C4-2B (cell line): ENCODE data around the gene DUSP14.

Source experiments
- ZFX ChIP-seq: fragments of 450-650 bp; IDR thresholded peaks from 2 replicates; pipeline ENCODE4 v1.6.1; 2017
- TF ChIP-seq, protein P1 (sequence below): fragments of 450-650 bp; conservative IDR thresholded peaks from 2 replicates; pipeline ENCODE4 v1.5.1; 2017; ENCODE audit warnings: mild to moderate bottlenecking

DNA sequence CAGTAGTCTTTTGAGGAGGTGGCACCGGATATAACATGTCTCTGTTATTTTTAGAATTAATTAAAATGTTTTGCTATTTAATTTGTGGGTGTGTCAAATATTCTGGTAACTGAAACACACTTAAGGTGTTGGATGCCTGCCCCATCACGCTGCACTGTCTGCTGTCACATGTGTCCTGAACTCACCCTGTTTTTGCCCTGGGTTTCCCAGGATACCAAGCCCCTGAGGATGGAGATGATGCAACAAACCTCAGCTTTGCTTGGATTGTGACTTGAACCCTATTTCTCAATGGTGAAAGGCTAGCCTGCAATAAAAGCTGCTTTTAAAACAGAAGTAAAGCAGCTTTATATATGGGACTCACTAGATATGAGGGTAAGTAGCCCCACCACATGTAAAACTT is 11.5 kb upstream of the DUSP14 start:
- TF ChIP-seq, protein P1, sequence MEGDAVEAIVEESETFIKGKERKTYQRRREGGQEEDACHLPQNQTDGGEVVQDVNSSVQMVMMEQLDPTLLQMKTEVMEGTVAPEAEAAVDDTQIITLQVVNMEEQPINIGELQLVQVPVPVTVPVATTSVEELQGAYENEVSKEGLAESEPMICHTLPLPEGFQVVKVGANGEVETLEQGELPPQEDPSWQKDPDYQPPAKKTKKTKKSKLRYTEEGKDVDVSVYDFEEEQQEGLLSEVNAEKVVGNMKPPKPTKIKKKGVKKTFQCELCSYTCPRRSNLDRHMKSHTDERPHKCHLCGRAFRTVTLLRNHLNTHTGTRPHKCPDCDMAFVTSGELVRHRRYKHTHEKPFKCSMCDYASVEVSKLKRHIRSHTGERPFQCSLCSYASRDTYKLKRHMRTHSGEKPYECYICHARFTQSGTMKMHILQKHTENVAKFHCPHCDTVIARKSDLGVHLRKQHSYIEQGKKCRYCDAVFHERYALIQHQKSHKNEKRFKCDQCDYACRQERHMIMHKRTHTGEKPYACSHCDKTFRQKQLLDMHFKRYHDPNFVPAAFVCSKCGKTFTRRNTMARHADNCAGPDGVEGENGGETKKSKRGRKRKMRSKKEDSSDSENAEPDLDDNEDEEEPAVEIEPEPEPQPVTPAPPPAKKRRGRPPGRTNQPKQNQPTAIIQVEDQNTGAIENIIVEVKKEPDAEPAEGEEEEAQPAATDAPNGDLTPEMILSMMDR: no peak
- no peak for TF ChIP-seq ZFX
